Caco-2 (cell line): Measurements from ENCODE around the gene CENPX. TPM values are rescaled to one million over a fixed set of nuclear protein-coding genes. Genes with fewer than 3 reads are reported as not detected.

ENCODE experiments used
- BruUV-seq: library from RNA; stranded (reverse); fragments of 400-500 nt; replicated peaks from 2 replicates; lab custom pipeline; 2021; lab: Mats Ljungman, UMichigan
- CTCF ChIA-PET: fragments of 300-600 bp; sonication (Branson Sonifier 250); formaldehyde crosslinking; loops from one replicate; lab custom pipeline; 2022; ENCODE audit warnings: antibody characterized with exemption; lab: Charles Lee
- POLR2A ChIA-PET: fragments of 300-600 bp; sonication (Branson Sonifier 250); formaldehyde crosslinking; loops from one replicate; lab custom pipeline; 2022; ENCODE audit warnings: antibody characterized with exemption; lab: Charles Lee
- DNase-seq, 2 experiments: peaks; one replicate each; pipeline versions ENCODE4 v3.0.0 to v3.0.0-alpha.2; 2020 to 2022
- H3K27me3 ChIP-seq: replicated peaks from 2 replicates; pipeline ENCODE4 v1.6.0; 2011; ENCODE audit warnings: low read length; ENCODE audit not compliant: control insufficient read depth, insufficient read depth
- H3K36me3 ChIP-seq: 2 replicates; pipeline ENCODE4 v1.5.1; 2011; ENCODE audit warnings: low read length; ENCODE audit not compliant: control insufficient read depth, insufficient read depth
- H3K4me1 ChIP-seq: fragments of 250-450 bp; sonication (Bioruptor Pico); 2 replicates; pipeline ENCODE4 v1.5.1; 2020; ENCODE audit warnings: mild to moderate bottlenecking
- H3K4me3 ChIP-seq: 2 replicates; pipeline ENCODE4 v1.5.1; 2011; ENCODE audit warnings: low read depth, mild to moderate bottlenecking, control low read depth, low read length
- H3K9me3 ChIP-seq: fragments of 250-450 bp; sonication (Bioruptor Pico); 2 replicates; pipeline ENCODE4 v1.5.1; 2020; ENCODE audit warnings: mild to moderate bottlenecking, moderate library complexity
- H3K27ac Mint-ChIP-seq: one replicate; pipeline ENCODE4 v1.8.0; 2022; ENCODE audit warnings: mixed read lengths; ENCODE audit not compliant: unreplicated experiment
- H3K27me3 Mint-ChIP-seq: one replicate; pipeline ENCODE4 v1.8.0; 2022; ENCODE audit warnings: mixed read lengths; ENCODE audit not compliant: insufficient read depth, unreplicated experiment
- H3K36me3 Mint-ChIP-seq: one replicate; pipeline ENCODE4 v1.8.0; 2022; ENCODE audit warnings: mild to moderate bottlenecking, mixed read lengths; ENCODE audit not compliant: insufficient read depth, unreplicated experiment
- H3K4me1 Mint-ChIP-seq: one replicate; pipeline ENCODE4 v1.8.0; 2022; ENCODE audit warnings: low read depth, mixed read lengths; ENCODE audit not compliant: unreplicated experiment
- H3K4me3 Mint-ChIP-seq: one replicate; pipeline ENCODE4 v1.8.0; 2022; ENCODE audit warnings: mild to moderate bottlenecking, moderate library complexity, mixed read lengths; ENCODE audit not compliant: unreplicated experiment
- H3K9me3 Mint-ChIP-seq: one replicate; pipeline ENCODE4 v1.8.0; 2022; ENCODE audit warnings: mixed read lengths; ENCODE audit not compliant: unreplicated experiment
- intact Hi-C: fragments of 100-400 bp; cut with micrococcal nuclease; formaldehyde crosslinking; loops from one replicate; pipeline ENCODE4 v1.10.0; 2022; ENCODE audit not compliant: unreplicated experiment
- total RNA-seq: library from RNA; stranded (reverse); gene quantifications from 2 replicates; pipeline ENCODE4 v1.2.3, GENCODE V29; 2022
- TF ChIP-seq, protein P1 (sequence below), 2 experiments: fragments of 200-600 bp in 1 of 2; IDR thresholded peaks; 1 replicate in 1 of 2; 2 replicates in 1 of 2; pipeline versions ENCODE4 v1.5.1 to v1.8.0; 2011 to 2022; ENCODE audit warnings: antibody characterized with exemption in 1 of 2, control low read depth in 1 of 2, inconsistent platforms in 1 of 2, low read depth in 1 of 2, low read length in 1 of 2, mild to moderate bottlenecking in 1 of 2, moderate library complexity in 1 of 2; ENCODE audit not compliant: insufficient read depth in 1 of 2, severe bottlenecking in 1 of 2, unreplicated experiment in 1 of 2

Gene CENPX
- total RNA-seq, 1 experiment from 2014 or later = 85.3 TPM

DNA sequence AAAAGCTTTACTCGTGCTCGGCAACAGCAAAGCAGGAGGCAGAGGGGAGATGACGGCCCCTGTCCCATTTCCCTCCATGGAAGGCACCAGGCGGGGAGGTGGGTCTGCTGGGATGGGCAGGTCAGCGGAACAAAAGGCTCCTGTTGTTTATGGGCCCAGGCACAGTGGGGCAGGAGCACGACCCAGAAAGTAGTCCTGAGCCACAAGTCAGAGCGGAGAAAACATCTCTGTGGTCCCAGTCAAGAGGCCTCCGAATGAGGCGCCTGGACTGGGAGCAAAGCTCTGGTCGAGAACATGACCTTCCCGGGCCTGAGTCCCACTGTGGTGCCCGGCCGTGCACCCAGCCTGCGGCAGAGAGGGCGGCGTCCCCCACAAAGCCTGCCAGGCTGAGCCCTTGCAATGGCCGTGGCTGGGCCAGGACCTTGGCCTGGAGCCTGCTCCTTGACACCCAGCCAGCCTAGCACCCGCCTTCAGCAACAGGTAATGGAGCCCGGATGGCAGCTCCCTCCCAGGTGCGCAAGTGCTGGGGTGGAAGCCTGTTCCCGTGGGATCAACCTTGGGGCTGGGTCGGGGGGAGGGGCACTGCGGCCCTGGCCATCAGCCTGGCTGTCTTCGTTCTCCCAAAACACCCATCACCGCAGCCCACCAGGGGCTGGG lies 25.4 kb upstream of the CENPX start:
- Mint-ChIP-seq H3K4me3 (no peak overlapping the region), H3K27me3 (no peaks in the 10 kb centered on the region), H3K27ac (no peak overlapping the region), H3K9me3 (no peaks in the 10 kb centered on the region), H3K4me1 (no peaks in the 10 kb centered on the region), H3K36me3 (no peaks in the 10 kb centered on the region)
- DNase-seq = no peak
- intact Hi-C loops = no loop called here
- Histone ChIP-seq H3K9me3 (no peaks in the 10 kb centered on the region), H3K4me3 (no peak overlapping the region), H3K4me1 (peaks cover 8% of the 10 kb centered on the region), H3K36me3 (no peaks in the 10 kb centered on the region; the same call in 1 of the 2 replicates), H3K27me3 (no peaks in the 10 kb centered on the region)
- TSS peak; percentile 15 for BruUV-seq
- POLR2A ChIA-PET = no interaction called here
- CTCF ChIA-PET = no interaction called here
- TF ChIP-seq, protein P1, sequence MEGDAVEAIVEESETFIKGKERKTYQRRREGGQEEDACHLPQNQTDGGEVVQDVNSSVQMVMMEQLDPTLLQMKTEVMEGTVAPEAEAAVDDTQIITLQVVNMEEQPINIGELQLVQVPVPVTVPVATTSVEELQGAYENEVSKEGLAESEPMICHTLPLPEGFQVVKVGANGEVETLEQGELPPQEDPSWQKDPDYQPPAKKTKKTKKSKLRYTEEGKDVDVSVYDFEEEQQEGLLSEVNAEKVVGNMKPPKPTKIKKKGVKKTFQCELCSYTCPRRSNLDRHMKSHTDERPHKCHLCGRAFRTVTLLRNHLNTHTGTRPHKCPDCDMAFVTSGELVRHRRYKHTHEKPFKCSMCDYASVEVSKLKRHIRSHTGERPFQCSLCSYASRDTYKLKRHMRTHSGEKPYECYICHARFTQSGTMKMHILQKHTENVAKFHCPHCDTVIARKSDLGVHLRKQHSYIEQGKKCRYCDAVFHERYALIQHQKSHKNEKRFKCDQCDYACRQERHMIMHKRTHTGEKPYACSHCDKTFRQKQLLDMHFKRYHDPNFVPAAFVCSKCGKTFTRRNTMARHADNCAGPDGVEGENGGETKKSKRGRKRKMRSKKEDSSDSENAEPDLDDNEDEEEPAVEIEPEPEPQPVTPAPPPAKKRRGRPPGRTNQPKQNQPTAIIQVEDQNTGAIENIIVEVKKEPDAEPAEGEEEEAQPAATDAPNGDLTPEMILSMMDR (IDR thresholded peaks at IDR 0.05; ENCODE audit: insufficient read depth in 1 of 2, low read depth in 1 of 2, low read length in 1 of 2, severe bottlenecking in 1 of 2, unreplicated experiment in 1 of 2) = no peak

GRCh38 chr17:82047379-82047778 lies 24.7 kb upstream of the CENPX start:
- no peak overlapping the region for H3K4me3 ChIP-seq
- Mint-ChIP-seq H3K27me3 (no peaks in the 10 kb centered on the region), H3K9me3 (no peaks in the 10 kb centered on the region), H3K27ac (no peak overlapping the region), H3K4me1 (no peaks in the 10 kb centered on the region), H3K36me3 (no peaks in the 10 kb centered on the region), H3K4me3 (no peak overlapping the region)
- H3K27me3 ChIP-seq = no peaks in the 10 kb centered on the region
- ChIA-PET CTCF (no interaction called here), POLR2A (no interaction called here)
- no peak for DNase-seq
- no peaks in the 10 kb centered on the region for H3K9me3 ChIP-seq
- H3K36me3 ChIP-seq = no peaks in the 10 kb centered on the region; the same call in 1 of the 2 replicates
- H3K4me1 ChIP-seq = peaks cover 8% of the 10 kb centered on the region; the same call in 1 of the 2 replicates
- BruUV-seq = no TSS peak
- intact Hi-C loops = no loop called here
- TF ChIP-seq, protein P1 (IDR thresholded peaks at IDR 0.05; ENCODE audit: insufficient read depth in 1 of 2, low read depth in 1 of 2, low read length in 1 of 2, severe bottlenecking in 1 of 2, unreplicated experiment in 1 of 2) = no peak

DNA sequence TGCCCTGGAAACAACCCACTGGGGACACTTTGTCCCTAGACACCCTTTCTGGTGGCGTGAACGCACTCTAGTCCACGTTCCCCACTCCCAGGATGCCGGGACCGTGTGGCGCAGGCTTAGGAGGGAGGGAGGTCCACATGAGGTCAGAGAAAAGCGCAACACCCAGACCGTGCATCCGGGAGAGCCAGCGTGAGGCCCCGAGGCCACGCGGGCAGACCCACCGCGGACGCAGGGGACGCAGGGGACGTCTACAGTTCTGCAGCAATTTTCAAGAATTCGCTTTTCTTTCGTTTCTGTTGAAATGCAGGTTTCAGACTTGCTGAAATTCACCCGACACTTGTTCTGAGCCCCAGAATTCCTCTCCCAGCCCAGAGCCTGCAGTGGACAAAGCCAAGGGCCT lies 24.2 kb upstream of the CENPX start:
- no peak overlapping the region for H3K4me3 Mint-ChIP-seq
- H3K36me3 Mint-ChIP-seq = no peaks in the 10 kb centered on the region
- DNase-seq = no peak
- intact Hi-C loops = no loop called here
- no peak overlapping the region for H3K27ac Mint-ChIP-seq
- ChIA-PET CTCF (no interaction called here), POLR2A (no interaction called here)
- Histone ChIP-seq H3K9me3 (no peaks in the 10 kb centered on the region), H3K36me3 (no peaks in the 10 kb centered on the region; the same call in 1 of the 2 replicates), H3K4me3 (no peak overlapping the region), H3K4me1 (peaks cover 8% of the 10 kb centered on the region; the same call in 1 of the 2 replicates), H3K27me3 (no peaks in the 10 kb centered on the region)
- H3K27me3 Mint-ChIP-seq = no peaks in the 10 kb centered on the region
- H3K9me3 Mint-ChIP-seq = peaks cover under 1% of the 10 kb centered on the region
- no peaks in the 10 kb centered on the region for H3K4me1 Mint-ChIP-seq
- TF ChIP-seq, protein P1 (IDR thresholded peaks at IDR 0.05; ENCODE audit: insufficient read depth in 1 of 2, low read depth in 1 of 2, low read length in 1 of 2, severe bottlenecking in 1 of 2, unreplicated experiment in 1 of 2) = no peak
- no TSS peak for BruUV-seq
